ENCODE results near the gene SCAF1.

Gene SCAF1

DNA sequence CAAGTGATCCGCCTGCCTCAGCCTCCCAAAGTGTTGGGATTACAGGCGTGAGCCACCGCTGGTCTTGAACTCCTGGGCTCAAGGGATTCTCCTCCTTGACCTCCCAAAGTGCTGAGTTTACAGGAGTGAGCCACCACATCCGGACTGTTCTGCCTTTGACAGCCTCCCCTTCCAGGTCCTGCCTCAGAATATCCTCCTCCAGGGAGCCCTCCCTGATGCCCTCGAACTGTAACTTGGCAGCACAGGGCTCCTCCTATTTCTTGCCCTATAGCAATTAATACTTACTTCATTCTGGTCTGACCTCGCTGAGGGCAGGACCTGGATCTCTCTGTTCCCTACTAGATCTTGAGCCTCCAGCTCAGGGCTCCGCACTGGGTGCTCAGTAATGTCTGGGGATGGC is 54.9 kb downstream of the SCAF1 start:
- no peak overlapping the region for H3K4me3 Mint-ChIP-seq
- peaks cover 52% of the 10 kb centered on the region for H3K27me3 Mint-ChIP-seq
- H3K36me3 Mint-ChIP-seq (ENCODE audit: low read depth): no peaks in the 10 kb centered on the region
- intact Hi-C loops (cut with micrococcal nuclease): no loop called here
- no peaks in the 10 kb centered on the region for H3K9me3 Mint-ChIP-seq
- H3K27ac Mint-ChIP-seq: no peak overlapping the region
- no peaks in the 10 kb centered on the region for H3K4me1 Mint-ChIP-seq (ENCODE audit: low read depth)

DNA sequence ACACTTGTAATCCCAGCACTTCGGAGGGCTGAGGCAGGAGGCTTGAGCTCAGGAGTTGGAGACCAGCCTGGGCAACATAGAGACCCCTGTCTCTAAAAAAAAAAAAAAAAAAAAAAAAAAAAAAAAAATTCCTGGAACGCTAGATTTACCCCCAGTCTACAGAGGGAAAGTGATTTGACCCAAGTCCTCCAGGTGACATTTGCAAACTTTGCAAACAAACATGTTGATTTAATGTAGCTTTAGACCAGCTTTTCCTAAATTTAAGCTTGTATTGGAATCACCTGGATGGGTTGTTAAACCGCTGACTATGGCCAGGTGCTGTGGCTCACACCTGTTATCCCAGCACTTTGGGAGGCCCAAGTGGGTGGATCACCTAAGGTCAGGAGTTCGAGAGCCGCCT is 57.4 kb downstream of the SCAF1 start:
- Mint-ChIP-seq H3K4me3 (no peak overlapping the region), H3K36me3 (ENCODE audit: low read depth) (no peaks in the 10 kb centered on the region), H3K27ac (no peak overlapping the region), H3K4me1 (ENCODE audit: low read depth) (peaks cover 10% of the 10 kb centered on the region), H3K9me3 (no peaks in the 10 kb centered on the region), H3K27me3 (peaks cover 35% of the 10 kb centered on the region)
- intact Hi-C loops (cut with micrococcal nuclease): no loop called here

DNA sequence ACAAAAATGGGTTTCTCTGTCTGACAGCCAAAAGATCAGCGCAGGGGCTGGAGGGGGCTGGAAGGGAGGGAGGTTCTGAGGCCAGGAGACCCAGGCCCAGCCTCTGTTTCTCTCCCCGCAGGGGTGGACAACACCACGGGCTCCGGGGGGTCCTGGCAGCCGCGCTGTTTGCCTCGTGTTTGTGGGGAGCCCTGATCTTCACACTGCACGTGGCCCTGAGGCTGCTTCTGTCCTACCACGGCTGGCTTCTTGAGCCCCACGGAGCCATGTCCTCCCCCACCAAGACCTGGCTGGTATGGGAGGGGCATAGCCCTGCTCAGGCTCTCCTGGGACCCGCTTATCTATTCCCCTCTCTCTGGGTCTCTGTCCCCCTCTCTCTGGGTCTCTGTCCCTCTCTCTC is 58.6 kb downstream of the SCAF1 start:
- intact Hi-C loops (cut with micrococcal nuclease): no loop called here
- no peaks in the 10 kb centered on the region for H3K36me3 Mint-ChIP-seq (ENCODE audit: low read depth)
- H3K27me3 Mint-ChIP-seq: peaks cover 32% of the 10 kb centered on the region
- no peaks in the 10 kb centered on the region for H3K9me3 Mint-ChIP-seq
- no peak overlapping the region for H3K4me3 Mint-ChIP-seq
- H3K27ac Mint-ChIP-seq: no peak overlapping the region
- peaks cover 10% of the 10 kb centered on the region for H3K4me1 Mint-ChIP-seq (ENCODE audit: low read depth)

DNA sequence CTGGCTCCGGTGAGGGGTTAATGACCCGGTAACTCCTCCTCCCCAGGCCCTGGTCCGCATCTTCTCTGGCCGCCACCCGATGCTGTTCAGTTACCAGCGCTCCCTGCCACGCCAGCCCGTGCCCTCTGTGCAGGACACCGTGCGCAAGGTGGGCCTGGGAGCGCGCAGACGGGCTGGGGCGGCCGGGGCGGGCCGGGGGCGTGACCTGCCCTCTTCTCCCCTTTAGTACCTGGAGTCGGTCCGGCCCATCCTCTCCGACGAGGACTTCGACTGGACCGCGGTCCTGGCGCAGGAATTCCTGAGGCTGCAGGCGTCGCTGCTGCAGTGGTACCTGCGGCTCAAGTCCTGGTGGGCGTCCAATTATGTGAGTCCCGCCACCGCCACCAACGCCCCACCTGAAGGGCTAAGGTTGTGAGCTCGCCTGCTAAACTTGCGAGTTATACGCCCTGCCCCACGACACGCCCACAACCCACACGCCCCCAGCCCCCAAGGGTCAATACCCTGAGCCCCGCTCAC is 59.3 kb downstream of the SCAF1 start:
- no peak overlapping the region for H3K27ac Mint-ChIP-seq
- intact Hi-C loops (cut with micrococcal nuclease): no loop called here
- H3K36me3 Mint-ChIP-seq (ENCODE audit: low read depth): no peaks in the 10 kb centered on the region
- H3K4me1 Mint-ChIP-seq (ENCODE audit: low read depth): peaks cover 10% of the 10 kb centered on the region
- H3K4me3 Mint-ChIP-seq: no peak overlapping the region
- no peaks in the 10 kb centered on the region for H3K9me3 Mint-ChIP-seq
- peaks cover 32% of the 10 kb centered on the region for H3K27me3 Mint-ChIP-seq

DNA sequence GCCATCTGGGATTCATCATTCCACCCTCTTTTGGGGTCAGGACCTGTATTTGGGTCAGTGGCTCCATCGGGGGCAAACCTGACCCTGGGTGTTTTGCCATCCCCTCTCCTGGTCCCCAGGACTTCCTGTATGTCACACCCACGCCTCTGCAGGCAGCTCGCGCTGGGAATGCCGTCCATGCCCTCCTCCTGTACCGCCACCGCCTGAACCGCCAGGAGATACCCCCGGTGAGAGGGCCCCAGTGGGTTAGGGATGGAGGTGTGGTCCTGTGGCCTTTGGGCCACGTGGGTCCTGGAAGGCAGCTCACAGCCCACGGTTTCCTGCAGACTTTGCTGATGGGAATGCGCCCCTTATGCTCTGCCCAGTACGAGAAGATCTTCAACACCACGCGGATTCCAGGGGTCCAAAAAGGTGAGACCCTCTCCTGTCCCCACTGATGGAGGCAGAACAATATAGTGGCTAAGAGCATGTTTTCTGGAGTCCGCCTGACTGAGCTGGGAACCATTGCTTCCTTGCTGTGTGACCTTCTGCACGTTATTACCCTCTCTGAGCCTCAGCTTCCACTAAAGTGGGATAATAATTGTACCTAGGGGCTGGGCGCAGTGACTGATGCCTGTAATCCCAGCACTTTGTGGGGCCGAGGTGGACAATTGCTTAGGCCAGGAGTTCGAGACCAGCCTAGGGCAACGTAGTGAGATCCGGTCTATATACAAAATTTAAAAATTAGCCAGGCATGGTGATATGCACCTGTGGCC is 63.1 kb downstream of the SCAF1 start:
- peaks cover 10% of the 10 kb centered on the region for H3K4me1 Mint-ChIP-seq (ENCODE audit: low read depth)
- H3K36me3 Mint-ChIP-seq (ENCODE audit: low read depth): no peaks in the 10 kb centered on the region
- peaks cover 31% of the 10 kb centered on the region for H3K27me3 Mint-ChIP-seq
- H3K27ac Mint-ChIP-seq: no peak overlapping the region
- H3K9me3 Mint-ChIP-seq: no peaks in the 10 kb centered on the region
- intact Hi-C loops (cut with micrococcal nuclease): no loop called here
- no peak overlapping the region for H3K4me3 Mint-ChIP-seq

DNA sequence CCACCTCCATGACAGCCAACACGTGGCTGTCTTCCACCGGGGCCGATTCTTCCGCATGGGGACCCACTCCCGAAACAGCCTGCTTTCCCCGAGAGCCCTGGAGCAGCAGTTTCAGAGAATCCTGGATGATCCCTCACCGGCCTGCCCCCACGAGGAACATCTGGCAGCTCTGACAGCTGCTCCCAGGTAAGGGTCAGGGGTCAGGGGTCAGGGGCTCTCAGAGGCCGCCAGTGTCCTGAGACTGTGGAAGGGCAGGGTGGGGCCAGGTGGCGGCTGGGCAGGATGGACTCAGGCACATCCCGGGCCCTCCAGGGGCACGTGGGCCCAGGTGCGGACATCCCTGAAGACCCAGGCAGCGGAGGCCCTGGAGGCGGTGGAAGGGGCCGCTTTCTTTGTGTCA is 63.9 kb downstream of the SCAF1 start:
- Mint-ChIP-seq H3K36me3 (ENCODE audit: low read depth) (no peaks in the 10 kb centered on the region), H3K4me3 (no peak overlapping the region), H3K9me3 (no peaks in the 10 kb centered on the region)

More for the DNA sequence above, 63.9 kb downstream of the SCAF1 start:
- H3K4me1 Mint-ChIP-seq (ENCODE audit: low read depth): peaks cover 10% of the 10 kb centered on the region
- H3K27me3 Mint-ChIP-seq: peaks cover 24% of the 10 kb centered on the region
- H3K27ac Mint-ChIP-seq: no peak overlapping the region
- intact Hi-C loops (cut with micrococcal nuclease): no loop called here
